ENCODE results near the gene CA10. TPM values are rescaled to one million over a fixed set of nuclear protein-coding genes. Genes with fewer than 3 reads are reported as not detected.

Gene CA10
- total and polyA plus RNA-seq, 2 of the 4 experiments (the other 2 are of a cell fraction) = not detected

DNA sequence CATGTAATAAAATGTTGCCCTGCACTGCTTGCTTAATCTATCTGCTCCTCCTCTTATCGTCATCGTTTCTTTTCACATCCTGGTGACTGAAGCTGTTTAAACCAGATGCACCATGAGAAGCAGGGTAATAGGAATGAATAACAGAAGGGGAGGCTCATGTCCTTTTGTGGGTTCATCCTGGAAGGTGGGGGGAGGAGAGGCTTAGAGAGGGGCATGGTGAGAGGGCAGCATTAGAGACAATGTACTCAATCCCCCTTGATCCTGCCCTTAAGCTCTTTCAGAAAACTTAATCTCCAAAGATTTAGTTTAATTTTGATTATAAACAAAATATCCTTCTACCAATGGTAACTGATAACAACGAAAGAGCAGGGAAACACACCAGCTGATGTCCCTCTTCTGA is 248.5 kb downstream of the CA10 start:
- Histone ChIP-seq H2AK5ac (ENCODE audit: low read depth, low read length) (no peak overlapping the region), H3K9me3 (ENCODE audit: control insufficient read depth, insufficient read depth, low read length) (peaks cover 22% of the 10 kb centered on the region), H3K4me1 (ENCODE audit: control insufficient read depth, insufficient read depth, low read length) (no peaks in the 10 kb centered on the region), H2BK20ac (ENCODE audit: low read depth, low read length) (no peak overlapping the region), H3K9ac (ENCODE audit: low read depth, low read length) (no peak overlapping the region), H3K14ac (replicated peaks; ENCODE audit: low read depth, low read length) (no peak overlapping the region), H3K79me1 (ENCODE audit: low read depth in 1 of 2, low read length in 2 of 2) (no peaks in the 10 kb centered on the region), H2BK120ac (ENCODE audit: low read depth, low read length) (no peak overlapping the region), H3K23ac (ENCODE audit: low read depth, low read length) (no peak overlapping the region), H3K9me1 (ENCODE audit: insufficient read depth, low read length) (no peaks in the 10 kb centered on the region), H3K4ac (ENCODE audit: low read depth, low read length) (no peak overlapping the region), H3K27me3 (ENCODE audit: control insufficient read depth, insufficient read depth, low read length) (no peaks in the 10 kb centered on the region), H3K4me2 (ENCODE audit: low read depth, low read length) (no peak overlapping the region), H2BK5ac (ENCODE audit: low read depth, low read length, poor library complexity, severe bottlenecking) (no peak overlapping the region), H3K36me3 (ENCODE audit: control insufficient read depth, insufficient read depth, low read length) (no peaks in the 10 kb centered on the region), H3K27ac (ENCODE audit: insufficient read depth, low read length) (no peak overlapping the region), H4K20me1 (ENCODE audit: insufficient read depth, low read length) (no peaks in the 10 kb centered on the region), H3K4me3 (ENCODE audit: insufficient read depth, low read depth, low read length) (no peak overlapping the region), H4K8ac (ENCODE audit: low read depth in 2 of 2, low read length in 2 of 2) (no peak overlapping the region), H2AK9ac (replicated peaks; ENCODE audit: low read depth, low read length, poor library complexity) (no peak overlapping the region), H4K5ac (ENCODE audit: low read depth, low read length) (no peak overlapping the region), H2BK15ac (ENCODE audit: low read depth, low read length) (no peak overlapping the region), H4K91ac (ENCODE audit: insufficient read depth, low read depth, low read length) (no peak overlapping the region), H3K56ac (ENCODE audit: extremely low read depth, insufficient read depth, low read length) (no peak overlapping the region), H3K18ac (ENCODE audit: low read depth, low read length) (no peak overlapping the region), H2AFZ (replicated peaks; ENCODE audit: low read length, poor library complexity) (no peak overlapping the region)
- in situ Hi-C loops (cut with MboI; ENCODE audit: low sequenced_read_pairs) (no loop called here), dilution Hi-C loops (cut with HindIII; ENCODE audit: low sequenced_read_pairs, unreplicated experiment) (no loop called here), intact Hi-C loops (cut with micrococcal nuclease) (no loop called here)
- no TSS peak for BruUV-seq (replicated peaks)
- no peak for DNase-seq
- ATAC-seq (ENCODE audit: low read depth) = no peak
- CTCF ChIA-PET = no interaction called here
- POLR2A ChIA-PET (ENCODE audit: unreplicated experiment) = no interaction called here
- no peak for TF ChIP-seq RAD21 (IDR thresholded peaks at IDR 0.05; ENCODE audit: low read length)
- TF ChIP-seq POLR2A (IDR thresholded peaks at IDR 0.05; ENCODE audit: low read depth, low read length) = no peak
- TF ChIP-seq RCOR1 (IDR thresholded peaks at IDR 0.05; ENCODE audit: insufficient replicate concordance, low read length) = no peak
- no peak for TF ChIP-seq MAZ (IDR thresholded peaks at IDR 0.05; ENCODE audit: borderline replicate concordance, low read depth, low read length)
- TF ChIP-seq SMC3 (IDR thresholded peaks at IDR 0.05; ENCODE audit: low read depth, low read length) = no peak
- TF ChIP-seq FOS (IDR thresholded peaks at IDR 0.05; ENCODE audit: low read depth, low read length) = no peak
- TF ChIP-seq CHD1 (IDR thresholded peaks at IDR 0.05; ENCODE audit: low read depth, low read length) = no peak
- TF ChIP-seq MAFK (IDR thresholded peaks at IDR 0.05; ENCODE audit: low read depth, low read length) = no peak
- TF ChIP-seq CEBPB (IDR thresholded peaks at IDR 0.05; ENCODE audit: low read depth, low read length) = no peak
- TF ChIP-seq RFX5 (IDR thresholded peaks at IDR 0.05; ENCODE audit: low read depth, low read length) = no peak
- TF ChIP-seq MXI1 (IDR thresholded peaks at IDR 0.05; ENCODE audit: borderline replicate concordance, low read depth, low read length) = no peak
- TF ChIP-seq, protein P1, sequence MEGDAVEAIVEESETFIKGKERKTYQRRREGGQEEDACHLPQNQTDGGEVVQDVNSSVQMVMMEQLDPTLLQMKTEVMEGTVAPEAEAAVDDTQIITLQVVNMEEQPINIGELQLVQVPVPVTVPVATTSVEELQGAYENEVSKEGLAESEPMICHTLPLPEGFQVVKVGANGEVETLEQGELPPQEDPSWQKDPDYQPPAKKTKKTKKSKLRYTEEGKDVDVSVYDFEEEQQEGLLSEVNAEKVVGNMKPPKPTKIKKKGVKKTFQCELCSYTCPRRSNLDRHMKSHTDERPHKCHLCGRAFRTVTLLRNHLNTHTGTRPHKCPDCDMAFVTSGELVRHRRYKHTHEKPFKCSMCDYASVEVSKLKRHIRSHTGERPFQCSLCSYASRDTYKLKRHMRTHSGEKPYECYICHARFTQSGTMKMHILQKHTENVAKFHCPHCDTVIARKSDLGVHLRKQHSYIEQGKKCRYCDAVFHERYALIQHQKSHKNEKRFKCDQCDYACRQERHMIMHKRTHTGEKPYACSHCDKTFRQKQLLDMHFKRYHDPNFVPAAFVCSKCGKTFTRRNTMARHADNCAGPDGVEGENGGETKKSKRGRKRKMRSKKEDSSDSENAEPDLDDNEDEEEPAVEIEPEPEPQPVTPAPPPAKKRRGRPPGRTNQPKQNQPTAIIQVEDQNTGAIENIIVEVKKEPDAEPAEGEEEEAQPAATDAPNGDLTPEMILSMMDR (conservative IDR thresholded peaks at IDR 0.05; ENCODE audit: low read depth, low read length) = no peak
- TF ChIP-seq, protein P2, sequence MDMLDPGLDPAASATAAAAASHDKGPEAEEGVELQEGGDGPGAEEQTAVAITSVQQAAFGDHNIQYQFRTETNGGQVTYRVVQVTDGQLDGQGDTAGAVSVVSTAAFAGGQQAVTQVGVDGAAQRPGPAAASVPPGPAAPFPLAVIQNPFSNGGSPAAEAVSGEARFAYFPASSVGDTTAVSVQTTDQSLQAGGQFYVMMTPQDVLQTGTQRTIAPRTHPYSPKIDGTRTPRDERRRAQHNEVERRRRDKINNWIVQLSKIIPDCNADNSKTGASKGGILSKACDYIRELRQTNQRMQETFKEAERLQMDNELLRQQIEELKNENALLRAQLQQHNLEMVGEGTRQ (IDR thresholded peaks at IDR 0.05; ENCODE audit: low read depth, low read length) = no peak
- TF ChIP-seq NFE2L2 (IDR thresholded peaks at IDR 0.05; ENCODE audit: low read depth, low read length) = no peak
- TF ChIP-seq, protein P3, sequence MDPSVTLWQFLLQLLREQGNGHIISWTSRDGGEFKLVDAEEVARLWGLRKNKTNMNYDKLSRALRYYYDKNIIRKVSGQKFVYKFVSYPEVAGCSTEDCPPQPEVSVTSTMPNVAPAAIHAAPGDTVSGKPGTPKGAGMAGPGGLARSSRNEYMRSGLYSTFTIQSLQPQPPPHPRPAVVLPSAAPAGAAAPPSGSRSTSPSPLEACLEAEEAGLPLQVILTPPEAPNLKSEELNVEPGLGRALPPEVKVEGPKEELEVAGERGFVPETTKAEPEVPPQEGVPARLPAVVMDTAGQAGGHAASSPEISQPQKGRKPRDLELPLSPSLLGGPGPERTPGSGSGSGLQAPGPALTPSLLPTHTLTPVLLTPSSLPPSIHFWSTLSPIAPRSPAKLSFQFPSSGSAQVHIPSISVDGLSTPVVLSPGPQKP (IDR thresholded peaks at IDR 0.05; ENCODE audit: borderline replicate concordance, low read depth, low read length) = no peak
- TF ChIP-seq BHLHE40 (IDR thresholded peaks at IDR 0.05; ENCODE audit: low read depth, low read length) = no peak
- WGBS, 2 experiments (ENCODE audit: extremely low coverage in 2 of 2, insufficient read length in 1 of 2) = no CpG with 5 or more reads among the region's 3 CpGs
